HG03342 (cell line): ENCODE measurements around the gene FCN3.

Experiments
- ATAC-seq: cut with Tn5 transposase; IDR thresholded peaks from one replicate; pipeline ENCODE4 v1.9.1; 2021; ENCODE audit warnings: mild to moderate bottlenecking, moderate library complexity; ENCODE audit not compliant: unreplicated experiment

Gene FCN3

DNA sequence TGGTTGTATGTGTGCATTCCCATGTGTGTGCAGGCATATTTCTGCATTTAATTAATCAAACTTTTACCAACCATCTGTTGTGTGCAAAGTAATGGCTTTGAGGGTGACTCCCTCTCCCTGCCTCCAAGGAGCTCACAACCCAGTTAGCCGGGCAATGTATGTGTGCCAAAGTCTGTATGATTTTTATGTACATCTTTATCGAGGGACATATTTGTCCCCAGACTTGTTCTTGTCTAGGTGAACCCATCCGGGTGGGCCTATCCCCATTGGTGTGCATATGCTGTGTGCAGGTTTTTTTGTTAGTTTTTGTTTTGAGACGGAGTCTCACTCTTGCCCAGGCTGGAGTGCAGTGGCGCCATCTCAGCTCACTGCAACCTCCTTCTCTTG is 31.0 kb downstream of the FCN3 start:
- ATAC-seq, result no peak

GRCh38 chr1:27342778-27343638 is 31.6 kb downstream of the FCN3 start:
- no peak for ATAC-seq

- no peak for ATAC-seq
Measured at GRCh38 chr1:27342391-27342777, 32.2 kb downstream of the FCN3 start.

GRCh38 chr1:27341525-27342252 is 32.9 kb downstream of the FCN3 start, which contains the start of gene SYTL1:
Gene SYTL1, plus strand, starts transcription at chr1:27342022. Its CDS starts 3,313 bp downstream, at chr1:27345335.
- ATAC-seq, result peak; percentile 57

- ATAC-seq, result no peak
Measured at GRCh38 chr1:27339213-27339612, 35.4 kb downstream of the FCN3 start.

DNA sequence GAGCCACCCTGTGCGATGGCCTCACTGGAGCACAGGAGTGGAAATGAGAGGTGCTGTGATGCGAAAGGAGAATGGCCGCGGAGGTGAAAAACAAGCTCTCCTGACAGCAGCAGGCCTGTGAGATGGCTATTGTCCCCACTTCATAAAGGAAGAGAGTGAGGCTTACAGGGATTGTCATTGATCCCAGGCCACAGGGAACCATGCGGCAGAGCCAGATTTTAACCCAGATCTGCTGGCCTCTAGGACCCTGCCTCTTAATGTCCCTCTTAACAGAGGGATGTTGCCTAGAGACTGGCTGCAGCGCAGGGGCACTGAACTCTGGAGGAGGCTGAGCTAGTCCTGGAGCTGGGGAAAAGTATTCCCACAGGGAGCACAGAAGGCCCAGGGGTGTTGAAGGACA is 35.9 kb downstream of the FCN3 start:
- ATAC-seq, result no peak

DNA sequence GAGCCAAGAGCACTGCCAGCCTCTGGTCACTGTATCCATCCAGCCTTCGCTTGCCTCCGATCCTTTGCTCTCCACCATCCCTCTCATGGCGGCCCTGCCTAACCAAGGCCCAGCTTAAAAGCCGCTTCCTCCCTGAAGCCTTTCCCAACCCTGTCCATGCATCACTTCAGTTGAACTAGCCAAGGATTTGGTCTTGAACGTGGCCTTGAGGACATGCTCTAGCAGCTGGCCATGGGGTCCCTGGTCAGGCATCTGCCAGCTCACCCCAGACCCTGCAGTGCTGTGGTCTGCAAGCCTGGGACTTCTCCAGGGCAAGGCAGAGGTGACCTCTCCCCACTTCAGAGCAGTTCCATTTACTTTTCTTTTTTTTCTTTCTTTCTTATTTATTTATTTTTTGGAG is 37.9 kb downstream of the FCN3 start:
- ATAC-seq, result no peak

DNA sequence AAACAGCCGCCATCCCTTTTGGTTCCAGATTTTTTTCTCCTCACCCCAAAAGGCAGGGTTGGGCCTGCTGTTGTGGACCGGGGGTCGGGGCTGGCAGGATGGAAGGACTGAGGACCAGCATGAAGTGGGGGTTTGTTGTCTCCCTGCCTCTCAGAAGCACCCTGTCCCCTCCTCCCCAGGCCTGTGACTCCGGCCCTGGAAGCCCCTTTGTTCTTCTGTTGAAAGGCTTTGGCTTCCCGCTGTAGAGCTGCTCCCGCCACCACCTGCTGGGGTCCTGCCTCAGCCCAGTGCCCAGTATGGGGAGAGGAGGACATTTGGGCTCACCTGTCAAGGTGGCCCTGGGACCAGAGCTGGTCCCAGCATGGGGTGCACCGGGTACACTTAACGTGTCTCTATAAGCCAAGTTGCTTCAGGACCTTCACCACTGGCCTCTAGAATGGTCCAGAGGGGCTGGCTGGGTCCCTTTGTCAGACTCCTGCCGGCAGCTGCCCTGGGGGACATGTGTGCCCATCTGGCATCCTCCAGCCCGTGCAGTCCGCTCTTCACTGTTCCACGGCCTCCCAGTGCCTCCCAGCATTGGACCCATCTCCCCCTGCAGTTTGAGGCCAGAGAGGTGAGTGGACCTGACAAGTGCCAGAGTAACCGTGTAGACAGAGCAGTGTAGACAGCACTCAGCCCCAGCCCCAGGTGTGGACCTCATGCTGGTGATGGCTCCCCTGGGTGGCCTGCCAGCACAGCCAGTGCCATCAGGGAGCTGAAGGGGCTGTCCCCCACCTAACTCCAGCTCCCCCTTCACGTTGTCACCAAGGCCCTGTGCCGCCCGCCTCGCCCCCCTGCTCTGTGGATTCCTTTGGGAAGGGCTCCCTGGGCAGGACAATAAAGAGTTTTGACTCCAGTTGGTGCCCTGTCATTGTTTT is 38.9 kb downstream of the FCN3 start:
- ATAC-seq, result no peak

DNA sequence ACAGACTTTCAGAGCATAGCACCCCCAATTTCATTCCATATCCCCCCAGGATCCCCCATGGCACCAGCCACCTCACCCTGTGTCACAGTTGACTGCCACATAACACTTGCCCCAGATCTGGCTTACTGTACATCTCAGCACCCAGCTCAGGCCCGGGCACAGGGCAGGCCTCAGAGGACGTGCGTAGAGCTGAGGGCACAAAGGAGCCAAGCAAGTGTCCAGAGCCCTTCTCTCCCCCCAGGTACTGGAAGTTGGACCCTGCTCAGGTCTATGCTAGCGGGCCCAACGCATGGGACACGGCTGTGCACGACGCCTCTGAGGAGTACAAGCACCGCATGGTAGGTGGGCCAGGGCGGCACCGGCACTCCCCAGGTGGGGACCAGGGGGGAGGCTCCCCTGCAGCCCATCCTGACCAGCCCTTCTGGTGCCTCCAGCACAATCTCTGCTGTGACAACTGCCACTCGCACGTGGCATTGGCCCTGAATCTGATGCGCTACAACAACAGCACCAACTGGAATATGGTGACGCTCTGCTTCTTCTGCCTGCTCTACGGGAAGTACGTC is 40.8 kb downstream of the FCN3 start:
- no peak for ATAC-seq

GRCh38 chr1:27332536-27333281 is 41.9 kb downstream of the FCN3 start:
- no peak for ATAC-seq

GRCh38 chr1:27331922-27332321 is 42.7 kb downstream of the FCN3 start:
- ATAC-seq, result no peak

DNA sequence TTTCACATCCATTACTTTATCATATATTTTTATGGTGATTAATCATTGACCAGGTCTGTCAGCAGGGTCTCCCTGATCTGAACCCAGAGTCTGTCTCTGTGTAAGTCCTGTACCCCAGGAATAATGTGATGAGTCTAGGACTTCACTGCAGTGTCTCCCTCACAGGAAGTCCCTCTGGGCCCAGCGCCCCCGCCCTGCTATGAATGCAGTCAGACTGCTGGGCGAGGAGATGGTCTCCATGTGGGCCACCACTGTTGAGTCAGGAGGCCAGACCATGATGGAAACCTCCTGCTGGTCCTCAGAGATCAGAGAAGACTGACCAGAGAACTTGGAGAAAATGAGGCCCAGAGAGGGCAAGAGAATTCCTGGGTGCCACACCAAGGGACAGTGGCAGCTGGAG is 43.2 kb downstream of the FCN3 start:
- ATAC-seq, result no peak

- ATAC-seq, result no peak
Measured at GRCh38 chr1:27330786-27331185, 43.8 kb downstream of the FCN3 start.

DNA sequence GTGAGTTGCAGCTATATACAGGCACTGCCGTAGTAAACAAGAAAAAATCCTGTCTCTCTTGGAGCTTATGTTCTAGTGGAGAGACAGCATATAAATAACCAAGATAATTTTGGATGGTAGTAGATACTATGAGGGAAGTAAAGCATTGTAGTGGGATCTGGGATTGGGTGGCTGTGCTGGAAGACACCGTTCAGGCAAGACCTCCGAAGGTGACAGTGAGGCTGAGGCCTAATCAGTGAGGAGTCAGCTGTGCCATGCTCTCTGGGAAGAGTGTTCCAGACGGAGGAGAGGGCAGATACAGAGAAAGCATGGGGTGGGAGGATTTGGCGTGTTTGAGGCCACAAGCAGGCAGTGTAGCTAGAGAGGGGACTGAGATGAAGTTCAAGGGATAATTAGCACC is 46.7 kb downstream of the FCN3 start:
- ATAC-seq, result no peak

DNA sequence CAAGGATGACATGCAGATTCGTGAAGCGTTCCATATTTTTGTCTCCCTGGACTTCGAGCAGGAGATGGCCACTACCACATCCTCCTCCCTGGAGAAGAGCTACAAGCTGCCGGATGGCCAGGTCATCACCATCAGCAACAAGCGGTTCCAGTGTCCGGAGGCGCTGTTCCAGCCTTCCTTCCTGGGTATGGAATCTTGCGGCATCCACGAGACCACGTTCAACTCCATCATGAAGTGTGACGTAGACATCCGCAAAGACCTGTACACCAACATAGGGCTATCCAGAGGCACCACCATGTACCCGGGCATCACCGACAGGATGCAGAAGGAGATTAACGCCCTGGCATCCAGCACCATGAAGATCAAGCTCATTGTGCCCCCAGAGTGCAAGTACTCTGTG is 49.3 kb downstream of the FCN3 start:
- ATAC-seq, result no peak

DNA sequence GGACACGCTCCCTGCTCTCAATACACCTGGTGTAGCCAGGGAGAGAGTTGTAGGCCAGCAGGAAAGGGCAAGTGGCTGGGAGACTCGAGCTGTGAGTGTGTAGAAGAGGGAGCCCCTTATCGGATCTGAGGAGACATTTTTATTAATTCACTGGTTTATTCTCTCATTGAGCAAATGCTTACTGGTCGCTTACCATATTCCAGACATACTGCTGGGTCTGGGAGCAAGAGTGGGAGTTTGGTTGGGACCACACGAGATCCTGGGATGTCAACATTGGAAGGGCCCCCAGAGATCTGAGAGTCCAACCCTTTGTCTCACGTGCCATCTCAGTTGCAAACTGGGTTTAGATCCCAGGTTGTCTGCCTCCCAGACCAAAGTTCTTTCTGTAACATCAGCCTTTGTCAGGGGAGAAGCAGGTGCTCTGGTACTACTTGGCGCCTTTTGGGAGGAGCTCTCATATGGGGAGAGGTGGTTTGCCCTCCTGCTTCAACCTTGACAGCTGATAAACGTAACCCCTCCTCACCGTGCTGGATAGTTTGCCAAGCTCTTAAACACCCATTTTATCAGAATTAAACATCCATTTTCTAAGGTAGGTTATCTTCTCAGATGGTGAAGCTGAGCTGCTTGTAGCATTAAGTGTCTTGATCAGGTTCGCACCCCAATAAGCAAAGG is 51.9 kb downstream of the FCN3 start:
- no peak for ATAC-seq

DNA sequence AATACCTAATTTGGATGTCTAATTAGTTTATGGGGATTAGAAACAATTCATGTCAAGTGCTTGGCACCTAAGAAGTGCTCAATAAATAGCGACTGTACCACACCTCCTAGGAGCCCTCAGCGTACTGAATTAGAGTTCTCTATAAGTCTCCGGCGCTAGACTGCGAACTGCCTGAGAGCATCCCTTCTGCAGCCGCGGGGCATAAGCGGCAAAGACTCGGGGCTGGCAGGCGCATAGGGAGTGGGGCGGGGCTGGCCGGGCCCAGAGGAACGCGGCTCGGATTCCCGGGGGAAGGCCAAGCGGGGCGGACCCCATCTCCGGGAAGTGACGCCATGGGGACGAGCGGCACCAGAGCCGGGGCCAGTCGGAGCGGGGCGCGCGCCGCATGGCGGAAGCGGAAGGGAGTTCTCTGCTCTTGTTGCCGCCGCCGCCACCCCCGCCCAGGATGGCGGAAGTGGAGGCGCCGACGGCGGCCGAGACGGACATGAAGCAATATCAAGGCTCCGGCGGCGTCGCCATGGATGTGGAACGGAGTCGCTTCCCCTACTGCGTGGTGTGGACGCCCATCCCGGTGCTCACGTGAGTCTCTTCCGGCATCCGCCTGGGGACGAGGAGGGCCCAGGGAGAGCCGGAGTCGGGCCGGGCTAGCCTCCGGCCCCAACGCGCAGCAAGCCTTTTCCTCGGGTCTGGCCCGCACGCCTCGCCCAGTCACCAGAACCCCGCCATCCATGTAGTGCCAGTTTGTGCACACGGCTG is 52.6 kb downstream of the FCN3 start, which contains the start of gene TMEM222:
Gene TMEM222 (plus strand): TSS at position 351 of the 756 bp plus-strand sequence. CDS start 35 bp downstream, at position 386.
- ATAC-seq, result peak; percentile 93
